Gastroesophageal sphincter (tissue), 3 donors: ENCODE data around the gene ARHGAP22.

Source experiments
- CTCF ChIP-seq, 4 experiments: fragments of 200-600 bp in 2 of 4; fragments of 450-650 bp in 2 of 4; sonication (generic) in 1 of 4; IDR thresholded peaks; one replicate each; pipeline ENCODE4 v1.5.1; 2017 to 2019; ENCODE audit warnings: antibody characterized with exemption in 4 of 4, mild to moderate bottlenecking in 2 of 4, moderate library complexity in 2 of 4
- POLR2A ChIP-seq, 2 donors: fragments of 450-650 bp; IDR thresholded peaks; one replicate each; pipeline ENCODE4 v1.6.1; 2017; ENCODE audit warnings: antibody characterized with exemption in 2 of 2, mild to moderate bottlenecking in 2 of 2, moderate library complexity in 1 of 2
- POLR2AphosphoS5 ChIP-seq: sonication (generic); formaldehyde crosslinking; IDR thresholded peaks from one replicate; pipeline ENCODE4 v1.6.1; 2017; ENCODE audit warnings: antibody characterized with exemption

DNA sequence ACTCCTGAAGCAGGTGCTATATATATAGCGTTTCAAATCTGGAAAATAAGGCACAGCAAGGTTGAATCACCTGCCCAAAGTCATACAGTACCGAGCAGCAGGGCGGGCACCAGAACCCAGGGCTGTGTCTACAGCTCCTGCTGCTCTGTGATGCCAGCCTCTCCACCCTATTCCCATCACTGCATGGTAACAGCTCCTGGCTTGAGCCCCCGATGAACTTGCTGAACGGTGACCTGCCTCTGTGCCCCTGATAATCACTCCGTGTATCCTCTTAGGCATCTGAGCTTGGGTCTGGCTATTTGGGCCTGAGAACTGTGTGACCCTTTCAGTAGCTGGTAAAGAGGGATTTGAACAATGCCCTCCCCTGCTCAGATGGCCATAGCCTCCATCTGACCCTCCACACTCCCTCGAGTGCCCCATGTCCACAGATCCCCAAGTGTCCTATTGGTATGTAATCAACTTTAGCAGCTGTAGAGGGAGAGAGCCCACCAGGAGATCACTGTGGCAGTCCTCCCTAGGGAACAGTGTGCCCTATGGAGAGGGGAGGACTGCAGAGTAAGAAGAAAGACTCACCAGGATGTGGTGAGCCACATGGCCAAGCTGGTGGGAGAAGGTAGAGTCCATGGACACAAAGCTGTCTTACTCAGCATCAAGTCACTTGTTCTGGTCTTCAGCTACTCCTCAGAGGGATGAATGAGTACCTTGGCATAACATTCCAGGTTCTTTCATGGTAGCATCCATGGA lies 1.1 kb upstream of the ARHGAP22 start:
- TF ChIP-seq POLR2AphosphoS5, result no peak
- no peak for TF ChIP-seq CTCF (IDR thresholded peaks at IDR 0.05)
- no peak for TF ChIP-seq POLR2A (IDR thresholded peaks at IDR 0.05)
